Loucy (cell line): ENCODE results near the gene PABPN1.
A peak's percentile ranks its signal among the peaks of the same experiment; 100 is the strongest.

Experiments
- H2AFZ ChIP-seq: fragments of 200-600 bp; sonication (generic); 2 replicates; pipeline ENCODE4 v1.6.0; 2016; ENCODE audit warnings: antibody characterized with exemption, mild to moderate bottlenecking, low read length, moderate library complexity
- H3F3A ChIP-seq: fragments of 200-600 bp; 2 replicates; pipeline ENCODE4 v1.6.0; 2016; ENCODE audit warnings: antibody characterized with exemption, low read depth, mild to moderate bottlenecking
- H3K27me3 ChIP-seq: fragments of 200-600 bp; sonication (generic); 2 replicates; pipeline ENCODE4 v1.6.1; 2014; ENCODE audit warnings: low read length, mild to moderate bottlenecking; ENCODE audit not compliant: insufficient read depth, poor library complexity, severe bottlenecking
- H3K36me3 ChIP-seq: fragments of 200-600 bp; sonication (generic); 2 replicates; pipeline ENCODE4 v1.6.1; 2016; ENCODE audit warnings: low read length; ENCODE audit not compliant: insufficient read depth
- H3K4me1 ChIP-seq: fragments of 200-600 bp; sonication (generic); 2 replicates; pipeline ENCODE4 v1.5.1; 2014; ENCODE audit warnings: low read length, mild to moderate bottlenecking; ENCODE audit not compliant: insufficient read depth, poor library complexity, severe bottlenecking
- H3K4me2 ChIP-seq: fragments of 200-600 bp; sonication (generic); 2 replicates; pipeline ENCODE4 v1.6.0; 2014; ENCODE audit warnings: antibody characterized with exemption, low read length, low read depth, mild to moderate bottlenecking; ENCODE audit not compliant: poor library complexity, severe bottlenecking
- H3K4me3 ChIP-seq: fragments of 200-600 bp; sonication (generic); 2 replicates; pipeline ENCODE4 v1.5.1; 2014; ENCODE audit warnings: low read length, mild to moderate bottlenecking, mixed read lengths; ENCODE audit not compliant: poor library complexity, severe bottlenecking
- H3K79me2 ChIP-seq: fragments of 200-600 bp; sonication (generic); 2 replicates; pipeline ENCODE4 v1.6.1; 2014; ENCODE audit warnings: low read length; ENCODE audit not compliant: insufficient read depth
- H3K9ac ChIP-seq: fragments of 200-600 bp; sonication (generic); 2 replicates; pipeline ENCODE4 v1.6.0; 2014; ENCODE audit warnings: mild to moderate bottlenecking, low read depth, low read length, moderate library complexity; ENCODE audit not compliant: poor library complexity, severe bottlenecking
- H3K9me2 ChIP-seq: fragments of 200-600 bp; sonication (generic); replicated peaks from 2 replicates; pipeline ENCODE4 v1.6.1; 2016; ENCODE audit warnings: low read depth, low read length, mixed read lengths
- H3K9me3 ChIP-seq: fragments of 200-600 bp; sonication (generic); 2 replicates; pipeline ENCODE4 v1.6.1; 2014; ENCODE audit warnings: mild to moderate bottlenecking, antibody characterized with exemption, low read length, low read depth; ENCODE audit not compliant: insufficient read depth
- H4K20me1 ChIP-seq: fragments of 200-600 bp; sonication (generic); 2 replicates; pipeline ENCODE4 v1.6.0; 2014; ENCODE audit warnings: antibody characterized with exemption, low read length, mild to moderate bottlenecking; ENCODE audit not compliant: insufficient read depth, poor library complexity, severe bottlenecking
- EZH2phosphoT487 ChIP-seq: fragments of 200-600 bp; IDR thresholded peaks from 2 replicates; pipeline ENCODE4 v1.6.1; 2018; ENCODE audit warnings: antibody characterized with exemption, mild to moderate bottlenecking, moderate library complexity, borderline replicate concordance
- TF ChIP-seq, protein P1 (sequence below): fragments of 200-600 bp; sonication (generic); conservative IDR thresholded peaks from 2 replicates; pipeline ENCODE4 v1.5.1; 2014; ENCODE audit warnings: mild to moderate bottlenecking, antibody characterized with exemption, low read length

The PABPN1 gene

DNA sequence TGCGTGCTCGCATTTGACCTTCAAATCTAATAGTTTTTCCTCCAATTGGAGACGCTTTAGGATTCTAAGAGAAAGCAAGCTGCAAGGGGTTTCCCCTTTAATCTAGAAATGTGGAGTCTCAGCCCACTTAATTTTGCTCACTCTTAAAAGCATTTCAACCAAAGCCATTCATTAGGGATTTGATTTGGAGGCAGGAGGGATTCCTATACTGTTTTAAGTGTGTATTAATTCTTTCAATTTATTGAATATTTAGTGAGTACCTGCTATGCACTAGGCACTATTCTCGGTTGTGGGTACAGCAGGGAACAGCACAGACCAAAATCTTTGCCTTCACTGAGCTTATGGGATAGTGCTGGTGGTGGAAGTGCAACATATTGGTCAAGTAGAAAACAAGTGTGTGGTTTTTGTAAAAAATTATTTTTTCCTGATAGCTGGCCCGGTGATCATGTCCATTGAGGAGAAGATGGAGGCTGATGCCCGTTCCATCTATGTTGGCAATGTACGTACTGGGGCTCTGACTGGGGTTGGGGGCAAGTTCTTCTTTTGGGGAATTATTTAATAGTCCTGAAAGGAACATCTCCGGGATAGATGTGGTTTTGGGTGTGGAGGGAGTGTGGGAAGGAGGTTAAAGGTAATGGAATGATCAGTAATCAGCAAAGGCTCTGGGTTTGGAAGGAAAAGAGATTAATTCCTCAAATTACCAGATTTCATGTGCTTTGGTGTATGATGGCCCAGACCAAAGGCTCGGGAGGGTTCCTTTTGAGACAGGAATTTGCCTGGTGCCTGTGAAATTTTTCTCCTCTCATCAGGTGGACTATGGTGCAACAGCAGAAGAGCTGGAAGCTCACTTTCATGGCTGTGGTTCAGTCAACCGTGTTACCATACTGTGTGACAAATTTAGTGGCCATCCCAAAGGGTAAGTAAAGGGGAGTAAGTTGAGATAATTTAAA is 1.6 kb downstream of the PABPN1 start:
- H4K20me1 ChIP-seq = peaks cover 34% of the 10 kb centered on the region
- peak overlapping the region; percentile 92 for H3K9ac ChIP-seq
- H3K4me1 ChIP-seq = peaks cover 27% of the 10 kb centered on the region
- no peaks in the 10 kb centered on the region for H3K27me3 ChIP-seq
- peak overlapping the region; percentile 99 for H3K4me2 ChIP-seq
- H3K9me3 ChIP-seq = no peaks in the 10 kb centered on the region
- TF ChIP-seq EZH2phosphoT487 = no peak
- TF ChIP-seq, protein P1, sequence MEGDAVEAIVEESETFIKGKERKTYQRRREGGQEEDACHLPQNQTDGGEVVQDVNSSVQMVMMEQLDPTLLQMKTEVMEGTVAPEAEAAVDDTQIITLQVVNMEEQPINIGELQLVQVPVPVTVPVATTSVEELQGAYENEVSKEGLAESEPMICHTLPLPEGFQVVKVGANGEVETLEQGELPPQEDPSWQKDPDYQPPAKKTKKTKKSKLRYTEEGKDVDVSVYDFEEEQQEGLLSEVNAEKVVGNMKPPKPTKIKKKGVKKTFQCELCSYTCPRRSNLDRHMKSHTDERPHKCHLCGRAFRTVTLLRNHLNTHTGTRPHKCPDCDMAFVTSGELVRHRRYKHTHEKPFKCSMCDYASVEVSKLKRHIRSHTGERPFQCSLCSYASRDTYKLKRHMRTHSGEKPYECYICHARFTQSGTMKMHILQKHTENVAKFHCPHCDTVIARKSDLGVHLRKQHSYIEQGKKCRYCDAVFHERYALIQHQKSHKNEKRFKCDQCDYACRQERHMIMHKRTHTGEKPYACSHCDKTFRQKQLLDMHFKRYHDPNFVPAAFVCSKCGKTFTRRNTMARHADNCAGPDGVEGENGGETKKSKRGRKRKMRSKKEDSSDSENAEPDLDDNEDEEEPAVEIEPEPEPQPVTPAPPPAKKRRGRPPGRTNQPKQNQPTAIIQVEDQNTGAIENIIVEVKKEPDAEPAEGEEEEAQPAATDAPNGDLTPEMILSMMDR = no peak
- peaks cover 10% of the 10 kb centered on the region; the same call in 1 of the 2 replicates for H3F3A ChIP-seq
- H3K9me2 ChIP-seq = no peaks in the 10 kb centered on the region
- peaks cover 25% of the 10 kb centered on the region; the same call in 1 of the 2 replicates for H3K36me3 ChIP-seq
- H2AFZ ChIP-seq = no peak overlapping the region
- H3K79me2 ChIP-seq = peaks cover 36% of the 10 kb centered on the region
- H3K4me3 ChIP-seq = peak overlapping the region; percentile 94

DNA sequence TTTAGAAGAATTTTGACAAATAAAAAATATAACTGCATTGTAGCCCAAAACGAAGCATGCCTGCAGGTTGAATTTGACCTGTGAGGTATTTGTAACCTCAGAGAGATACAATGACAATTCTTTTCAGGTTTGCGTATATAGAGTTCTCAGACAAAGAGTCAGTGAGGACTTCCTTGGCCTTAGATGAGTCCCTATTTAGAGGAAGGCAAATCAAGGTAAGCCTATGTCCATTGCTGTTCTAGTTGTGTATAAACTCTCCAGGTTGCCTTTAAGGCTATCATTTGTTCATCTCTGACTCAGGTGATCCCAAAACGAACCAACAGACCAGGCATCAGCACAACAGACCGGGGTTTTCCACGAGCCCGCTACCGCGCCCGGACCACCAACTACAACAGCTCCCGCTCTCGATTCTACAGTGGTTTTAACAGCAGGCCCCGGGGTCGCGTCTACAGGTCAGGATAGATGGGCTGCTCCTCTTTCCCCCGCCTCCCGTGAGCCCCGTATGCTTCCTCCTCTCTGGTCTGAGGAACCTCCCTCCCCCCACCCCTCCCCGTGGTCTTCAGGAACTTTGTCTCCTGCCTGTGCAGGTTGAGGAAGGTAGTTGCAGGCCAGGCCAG is 2.7 kb downstream of the PABPN1 start:
- Histone ChIP-seq H3K36me3 (peaks cover 25% of the 10 kb centered on the region; the same call in 1 of the 2 replicates), H3K27me3 (no peaks in the 10 kb centered on the region), H3F3A (peaks cover 11% of the 10 kb centered on the region; the same call in 1 of the 2 replicates), H3K4me2 (peak overlapping the region; percentile 99), H3K4me1 (peaks cover 27% of the 10 kb centered on the region), H3K9me2 (no peaks in the 10 kb centered on the region), H3K9ac (peak overlapping the region; percentile 92), H4K20me1 (peaks cover 34% of the 10 kb centered on the region), H3K4me3 (peak overlapping the region; percentile 94), H3K79me2 (peaks cover 36% of the 10 kb centered on the region), H2AFZ (no peak overlapping the region), H3K9me3 (no peaks in the 10 kb centered on the region)
- TF ChIP-seq, protein P1 = no peak
- TF ChIP-seq EZH2phosphoT487 = no peak

DNA sequence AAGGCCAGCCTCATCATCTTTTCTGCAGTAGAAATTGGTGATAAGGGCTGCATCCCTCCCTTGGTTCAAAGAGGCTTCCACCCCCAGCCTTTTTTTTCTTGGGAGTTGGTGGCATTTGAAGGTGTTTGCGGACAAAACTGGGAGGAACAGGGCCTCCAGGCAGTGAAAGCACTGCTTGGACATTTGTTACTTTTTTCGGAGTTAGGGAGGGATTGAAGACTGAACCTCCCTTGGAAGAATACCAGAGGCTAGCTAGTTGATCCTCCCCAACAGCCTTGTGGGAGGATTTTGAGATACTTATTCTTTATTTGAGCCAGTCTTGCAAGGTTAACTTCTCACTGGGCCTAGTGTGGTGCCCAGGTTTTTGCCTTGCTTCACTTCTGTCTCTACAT is 3.2 kb downstream of the PABPN1 start:
- H3K27me3 ChIP-seq = no peaks in the 10 kb centered on the region
- H4K20me1 ChIP-seq = peaks cover 34% of the 10 kb centered on the region
- H3K4me1 ChIP-seq = peaks cover 27% of the 10 kb centered on the region
- no peaks in the 10 kb centered on the region for H3K9me2 ChIP-seq
- H3K9ac ChIP-seq = peak overlapping the region; percentile 92
- H3K9me3 ChIP-seq = no peaks in the 10 kb centered on the region
- no peak for TF ChIP-seq EZH2phosphoT487
- TF ChIP-seq, protein P1 = no peak
- peaks cover 25% of the 10 kb centered on the region; the same call in 1 of the 2 replicates for H3K36me3 ChIP-seq
- no peak overlapping the region for H2AFZ ChIP-seq
- peaks cover 11% of the 10 kb centered on the region; the same call in 1 of the 2 replicates for H3F3A ChIP-seq
- H3K79me2 ChIP-seq = peaks cover 36% of the 10 kb centered on the region
- H3K4me3 ChIP-seq = peak overlapping the region; percentile 94
- H3K4me2 ChIP-seq = peak overlapping the region; percentile 99
